ENCODE data around the gene MAPKAPK3.

Gene MAPKAPK3

DNA sequence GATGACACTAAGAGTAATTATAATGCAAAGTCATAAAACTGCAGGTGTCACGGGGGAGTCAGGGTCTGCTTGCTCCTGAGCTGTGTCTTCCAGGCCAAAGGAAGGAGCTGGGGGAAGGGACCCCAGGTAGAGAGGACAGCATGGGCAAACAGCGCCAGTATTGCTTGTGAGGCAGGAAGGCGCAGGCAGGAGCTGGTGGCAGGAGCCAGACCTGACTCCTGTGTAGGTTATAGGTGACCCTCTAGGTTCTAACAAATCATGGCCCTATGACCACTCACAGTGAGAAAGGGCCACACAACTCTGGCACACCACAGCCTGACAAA lies 7.2 kb upstream of the MAPKAPK3 start:
- H3K4me1 ChIP-seq (ENCODE audit: control insufficient read depth, insufficient read depth, low read length), result peaks cover 11% of the 10 kb centered on the region
- H3K9me3 ChIP-seq (ENCODE audit: control insufficient read depth, insufficient read depth, low read depth, low read length), result no peaks in the 10 kb centered on the region
- peaks cover 37% of the 10 kb centered on the region for H3K27me3 ChIP-seq (ENCODE audit: control insufficient read depth, insufficient read depth, low read length)
- no peak overlapping the region for H3K4me3 ChIP-seq (ENCODE audit: low read depth, low read length)
- H3K9ac ChIP-seq (ENCODE audit: low read length), result no peak overlapping the region
- no peak overlapping the region for H3K27ac ChIP-seq (ENCODE audit: low read depth, low read length)
- H3K36me3 ChIP-seq (ENCODE audit: control insufficient read depth, insufficient read depth, low read length), result no peaks in the 10 kb centered on the region

DNA sequence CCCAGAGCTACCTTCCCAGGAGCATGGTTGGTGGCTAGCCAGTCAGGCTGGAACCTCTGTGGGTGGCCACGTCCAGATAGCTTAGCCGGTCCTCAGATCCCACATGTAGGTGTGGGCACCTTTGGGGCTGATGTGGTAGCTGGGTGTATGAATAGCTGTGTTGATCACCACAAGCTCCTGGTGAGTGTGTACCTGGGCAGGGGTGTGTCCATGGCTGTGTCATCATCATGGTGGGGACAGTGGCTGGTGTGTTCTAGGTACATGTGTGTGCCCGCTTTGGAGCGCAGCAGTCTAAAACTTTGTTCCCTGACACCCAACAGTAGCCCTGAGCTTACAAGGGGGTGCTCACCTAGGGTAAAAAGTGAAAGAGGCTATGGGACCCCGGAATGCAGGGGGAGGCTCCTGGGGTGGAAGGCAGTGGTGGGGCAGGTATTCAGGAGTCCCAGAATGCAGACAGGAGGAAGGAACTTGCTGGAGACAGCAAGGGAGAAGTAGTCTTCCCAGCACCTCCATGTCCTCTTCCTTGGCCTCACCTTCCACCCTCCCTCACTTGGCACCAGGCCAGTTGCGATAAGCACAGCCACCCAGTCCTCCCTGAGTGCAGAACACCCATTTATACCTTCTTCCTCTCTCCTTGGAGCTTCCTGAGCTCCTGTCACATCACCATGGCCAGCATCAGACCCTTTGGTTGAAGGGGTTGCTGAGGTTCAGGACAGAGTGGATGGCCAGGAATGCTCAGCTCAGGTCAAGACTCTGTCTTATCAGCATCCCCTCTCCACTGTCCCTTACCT lies 6.6 kb upstream of the MAPKAPK3 start:
- Histone ChIP-seq H3K27ac (ENCODE audit: low read depth, low read length) (no peak overlapping the region), H3K36me3 (ENCODE audit: control insufficient read depth, insufficient read depth, low read length) (no peaks in the 10 kb centered on the region), H3K4me3 (ENCODE audit: low read depth, low read length) (peak overlapping the region; percentile 73), H3K9me3 (ENCODE audit: control insufficient read depth, insufficient read depth, low read depth, low read length) (no peaks in the 10 kb centered on the region), H3K27me3 (ENCODE audit: control insufficient read depth, insufficient read depth, low read length) (peaks cover 37% of the 10 kb centered on the region), H3K9ac (ENCODE audit: low read length) (no peak overlapping the region), H3K4me1 (ENCODE audit: control insufficient read depth, insufficient read depth, low read length) (peaks cover 11% of the 10 kb centered on the region)

DNA sequence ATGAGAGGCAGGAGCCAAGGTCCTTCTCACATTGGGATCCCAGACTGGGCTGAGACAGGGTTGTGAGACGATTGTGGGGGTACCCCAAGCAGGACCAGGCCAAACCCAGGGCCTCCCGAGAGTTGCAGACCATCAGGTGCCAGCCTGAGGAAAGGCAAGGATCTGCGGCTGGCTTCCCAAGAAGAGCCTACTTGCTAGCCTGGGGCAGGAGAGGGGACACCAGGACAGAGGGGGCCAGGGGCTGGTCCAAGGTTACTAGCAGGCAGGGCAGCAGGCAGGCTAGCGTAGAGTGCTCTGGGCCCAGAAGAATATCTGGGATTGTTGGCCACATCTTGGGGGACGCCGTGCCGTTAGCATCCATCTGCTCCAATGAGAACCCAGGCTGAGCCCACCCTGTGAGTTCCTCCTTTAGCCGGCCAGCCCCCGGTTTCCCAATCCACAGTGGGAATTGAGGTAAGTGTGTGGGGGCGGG lies 5.9 kb upstream of the MAPKAPK3 start:
- H3K36me3 ChIP-seq (ENCODE audit: control insufficient read depth, insufficient read depth, low read length), result no peaks in the 10 kb centered on the region
- peaks cover 11% of the 10 kb centered on the region for H3K4me1 ChIP-seq (ENCODE audit: control insufficient read depth, insufficient read depth, low read length)
- H3K9me3 ChIP-seq (ENCODE audit: control insufficient read depth, insufficient read depth, low read depth, low read length), result no peaks in the 10 kb centered on the region
- peak overlapping the region; percentile 73 for H3K4me3 ChIP-seq (ENCODE audit: low read depth, low read length)
- H3K27me3 ChIP-seq (ENCODE audit: control insufficient read depth, insufficient read depth, low read length), result peaks cover 37% of the 10 kb centered on the region
- H3K27ac ChIP-seq (ENCODE audit: low read depth, low read length), result no peak overlapping the region
- H3K9ac ChIP-seq (ENCODE audit: low read length), result peak overlapping the region; percentile 78

DNA sequence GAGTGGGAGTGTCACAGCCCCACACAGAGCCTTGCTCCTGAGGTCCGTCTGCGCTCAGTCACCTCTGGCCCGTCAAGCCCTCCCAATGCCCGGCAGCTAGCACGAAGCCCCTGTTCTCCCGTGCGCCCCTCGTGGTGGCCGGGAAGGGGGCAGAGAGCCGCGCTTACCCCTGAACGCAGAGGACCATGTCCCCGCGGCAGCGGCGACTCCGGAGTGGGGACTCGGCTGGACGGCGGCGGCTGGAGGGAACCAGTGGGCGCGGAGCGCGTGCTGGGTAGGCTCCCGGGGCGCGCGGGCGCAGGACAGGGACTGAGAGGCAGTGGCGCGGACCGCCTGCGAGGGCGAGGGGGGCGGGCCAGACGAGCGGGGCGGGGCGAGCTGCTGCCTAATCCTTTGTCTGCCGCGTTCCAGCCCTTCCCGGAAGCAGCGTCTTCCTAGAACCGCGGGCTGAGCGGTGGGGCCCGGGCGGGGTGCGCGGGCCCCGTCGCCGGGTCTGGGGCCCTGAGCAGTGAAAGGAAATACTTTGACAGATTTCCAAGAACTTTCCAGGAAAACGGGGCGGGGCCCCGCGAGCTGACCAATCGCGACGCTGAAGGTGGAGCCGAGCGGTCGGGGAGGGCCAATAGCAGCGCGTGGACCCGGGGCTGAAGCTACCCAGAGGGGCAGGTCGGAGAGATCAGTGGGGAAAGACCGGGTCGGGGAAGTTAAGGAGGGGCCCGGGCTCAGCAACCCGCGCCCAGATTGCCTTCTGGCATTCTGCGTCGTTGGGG lies 5.3 kb upstream of the MAPKAPK3 start, which contains the start of gene CISH:
TSS of gene CISH (minus strand) at position 311 of the 770 bp plus-strand sequence. CDS start at position 187, 124 bp downstream.
- Histone ChIP-seq H3K36me3 (ENCODE audit: control insufficient read depth, insufficient read depth, low read length) (no peaks in the 10 kb centered on the region), H3K4me3 (ENCODE audit: low read depth, low read length) (peak within 1 kb of the TSS; percentile 73), H3K9ac (ENCODE audit: low read length) (peak within 1 kb of the TSS; percentile 78), H3K9me3 (ENCODE audit: control insufficient read depth, insufficient read depth, low read depth, low read length) (no peaks in the 10 kb centered on the region), H3K27me3 (ENCODE audit: control insufficient read depth, insufficient read depth, low read length) (peaks cover 37% of the 10 kb centered on the region), H3K4me1 (ENCODE audit: control insufficient read depth, insufficient read depth, low read length) (peaks cover 16% of the 10 kb centered on the region), H3K27ac (ENCODE audit: low read depth, low read length) (peak within 1 kb of the TSS; percentile 60; the same call in 1 of the 2 replicates)

DNA sequence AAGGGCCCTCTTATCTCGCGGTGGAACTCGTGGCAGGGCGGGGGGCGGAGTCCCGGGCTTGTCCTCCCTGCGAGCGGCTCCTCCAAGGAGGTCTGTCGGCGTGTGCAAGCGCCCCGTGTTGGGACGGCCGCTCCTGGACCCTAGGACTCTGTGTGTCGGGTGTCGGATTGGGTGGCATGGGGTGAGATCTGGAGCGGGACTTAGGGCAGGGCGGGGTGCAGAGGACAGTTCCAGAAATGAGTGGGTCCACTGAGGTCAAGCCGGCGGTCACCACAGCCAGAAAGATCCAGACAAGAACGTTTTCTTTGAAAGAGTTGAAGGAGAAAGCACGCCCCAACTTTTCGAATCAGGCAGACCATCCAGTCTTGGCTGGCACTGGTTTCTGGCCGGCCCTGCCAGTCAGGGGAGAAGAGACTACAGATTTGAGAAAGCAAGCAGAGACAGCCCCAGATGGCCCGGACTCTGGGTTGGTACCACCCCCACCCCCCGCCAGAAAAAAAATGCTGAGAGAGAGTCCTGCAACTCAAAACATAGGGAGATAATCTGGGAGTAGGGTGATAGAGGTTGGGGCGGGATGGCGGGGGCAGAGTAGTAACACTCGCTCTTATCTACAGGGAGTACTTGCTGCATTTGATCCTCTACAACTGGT lies 4.6 kb upstream of the MAPKAPK3 start:
- Histone ChIP-seq H3K9ac (ENCODE audit: low read length) (peak overlapping the region; percentile 49), H3K36me3 (ENCODE audit: control insufficient read depth, insufficient read depth, low read length) (no peaks in the 10 kb centered on the region), H3K27ac (ENCODE audit: low read depth, low read length) (no peak overlapping the region), H3K9me3 (ENCODE audit: control insufficient read depth, insufficient read depth, low read depth, low read length) (no peaks in the 10 kb centered on the region), H3K4me3 (ENCODE audit: low read depth, low read length) (peak overlapping the region; percentile 73), H3K4me1 (ENCODE audit: control insufficient read depth, insufficient read depth, low read length) (peaks cover 16% of the 10 kb centered on the region), H3K27me3 (ENCODE audit: control insufficient read depth, insufficient read depth, low read length) (peaks cover 37% of the 10 kb centered on the region)

DNA sequence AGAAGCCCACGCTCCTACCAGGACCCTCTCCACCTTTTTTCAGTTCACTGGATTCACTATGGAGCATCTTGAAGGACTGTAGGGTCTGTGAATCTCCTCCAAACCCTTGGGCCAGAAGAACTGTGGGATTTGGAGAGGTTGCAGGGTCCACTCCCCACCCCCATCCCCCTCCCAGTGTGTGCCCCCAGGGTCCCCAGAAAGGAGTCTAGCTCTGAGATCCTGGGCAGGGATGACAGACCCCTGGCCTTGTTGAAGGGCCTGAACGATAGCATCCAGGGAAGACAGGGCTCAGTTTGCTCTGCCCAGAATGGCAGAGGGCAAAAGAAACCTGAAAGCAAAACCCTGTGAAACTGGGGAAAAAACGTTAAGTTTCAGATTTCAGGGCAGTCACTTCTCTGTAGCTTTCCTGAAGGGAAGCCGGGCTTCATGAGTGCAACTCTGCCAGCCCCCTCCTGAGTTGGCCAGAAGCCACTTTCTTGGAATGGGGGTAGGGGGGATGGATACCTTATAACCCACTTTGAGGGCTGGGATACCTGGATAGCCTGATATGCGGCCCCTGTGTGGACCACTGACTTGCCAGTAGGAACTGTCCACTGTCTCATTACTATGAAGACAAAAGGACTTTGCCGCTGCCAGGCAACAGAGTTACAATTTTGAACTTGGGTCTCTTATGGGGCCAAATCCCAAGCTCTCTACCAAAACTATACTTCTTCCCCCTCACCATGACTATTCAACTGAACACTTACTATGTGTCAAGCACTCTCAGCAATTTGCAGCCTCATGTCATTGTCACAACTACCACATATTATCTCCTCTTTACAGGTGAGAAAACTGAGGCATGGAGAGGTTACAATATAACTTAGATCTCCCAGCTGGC lies 3.7 kb upstream of the MAPKAPK3 start:
- H3K4me1 ChIP-seq (ENCODE audit: control insufficient read depth, insufficient read depth, low read length), result peaks cover 22% of the 10 kb centered on the region
- no peaks in the 10 kb centered on the region for H3K9me3 ChIP-seq (ENCODE audit: control insufficient read depth, insufficient read depth, low read depth, low read length)
- no peak overlapping the region; the same call in 1 of the 2 replicates for H3K4me3 ChIP-seq (ENCODE audit: low read depth, low read length)
- H3K36me3 ChIP-seq (ENCODE audit: control insufficient read depth, insufficient read depth, low read length), result no peaks in the 10 kb centered on the region
- H3K27ac ChIP-seq (ENCODE audit: low read depth, low read length), result no peak overlapping the region
- H3K27me3 ChIP-seq (ENCODE audit: control insufficient read depth, insufficient read depth, low read length), result peaks cover 37% of the 10 kb centered on the region
- no peak overlapping the region for H3K9ac ChIP-seq (ENCODE audit: low read length)

DNA sequence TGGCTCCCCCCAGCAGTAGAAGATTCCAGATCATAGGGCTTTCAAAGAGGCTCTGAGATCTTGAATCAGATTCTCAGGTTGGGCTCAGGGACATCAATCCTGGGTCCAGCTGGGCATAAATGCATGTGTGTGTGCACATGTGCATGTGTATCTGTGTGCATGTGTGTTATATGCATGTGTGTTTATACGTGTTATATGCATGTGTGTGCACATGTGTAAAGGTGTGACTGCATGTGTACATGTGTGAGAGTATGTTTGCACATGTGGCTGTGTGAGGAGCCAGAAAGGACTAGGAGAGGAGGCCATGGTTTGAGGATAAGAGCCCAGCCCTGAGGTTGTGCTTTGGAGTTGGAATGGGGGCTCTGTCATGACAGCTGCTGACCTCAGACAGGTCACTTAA lies 1.8 kb upstream of the MAPKAPK3 start:
- Histone ChIP-seq H3K9me3 (ENCODE audit: control insufficient read depth, insufficient read depth, low read depth, low read length) (no peaks in the 10 kb centered on the region), H3K36me3 (ENCODE audit: control insufficient read depth, insufficient read depth, low read length) (peaks cover 4% of the 10 kb centered on the region; the same call in 1 of the 2 replicates), H3K27ac (ENCODE audit: low read depth, low read length) (no peak overlapping the region), H3K27me3 (ENCODE audit: control insufficient read depth, insufficient read depth, low read length) (peaks cover 30% of the 10 kb centered on the region), H3K9ac (ENCODE audit: low read length) (no peak overlapping the region), H3K4me3 (ENCODE audit: low read depth, low read length) (no peak overlapping the region), H3K4me1 (ENCODE audit: control insufficient read depth, insufficient read depth, low read length) (peaks cover 22% of the 10 kb centered on the region)

DNA sequence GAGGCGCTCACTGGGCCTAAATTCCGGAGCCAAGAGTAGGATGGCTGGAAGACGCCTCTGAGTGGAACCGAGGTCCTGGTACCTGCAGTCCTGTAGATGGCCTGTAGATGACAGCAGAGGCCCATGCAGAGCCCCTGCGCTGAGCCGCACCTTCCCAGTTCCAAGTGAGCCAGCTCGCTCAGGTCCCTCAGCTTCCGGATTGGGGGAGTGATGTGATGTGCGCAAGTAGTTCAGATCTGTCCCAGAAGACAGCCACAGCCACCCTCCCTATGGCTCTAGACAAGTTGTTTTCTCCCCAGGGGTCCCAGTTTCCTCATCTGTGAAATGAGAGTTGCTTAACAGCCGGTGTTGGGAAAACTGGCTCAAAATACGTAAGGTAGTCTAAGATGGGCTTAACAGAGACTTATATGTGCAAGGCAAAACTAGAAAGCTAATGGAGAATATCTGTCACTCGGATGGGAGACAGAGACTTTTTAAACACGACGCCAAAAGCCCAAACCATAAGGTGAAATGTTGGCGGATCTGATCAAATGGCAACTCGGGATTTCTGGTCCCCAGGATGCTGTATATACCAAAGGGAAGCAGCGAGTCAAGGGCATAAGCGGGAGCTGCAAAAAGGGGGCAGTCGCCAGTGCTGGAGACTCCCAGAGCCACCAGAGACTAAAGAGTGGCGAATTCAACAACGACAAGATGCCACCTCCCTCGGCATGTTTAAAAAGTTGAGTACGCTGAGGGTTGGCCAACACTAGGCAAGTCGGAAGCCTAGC lies 765 bp upstream of the MAPKAPK3 start:
- H3K4me3 ChIP-seq (ENCODE audit: low read depth, low read length), result peak overlapping the region; percentile 64
- H3K9me3 ChIP-seq (ENCODE audit: control insufficient read depth, insufficient read depth, low read depth, low read length), result no peaks in the 10 kb centered on the region
- H3K9ac ChIP-seq (ENCODE audit: low read length), result no peak overlapping the region
- H3K36me3 ChIP-seq (ENCODE audit: control insufficient read depth, insufficient read depth, low read length), result peaks cover 4% of the 10 kb centered on the region; the same call in 1 of the 2 replicates
- peaks cover 15% of the 10 kb centered on the region for H3K4me1 ChIP-seq (ENCODE audit: control insufficient read depth, insufficient read depth, low read length)
- H3K27me3 ChIP-seq (ENCODE audit: control insufficient read depth, insufficient read depth, low read length), result peaks cover 20% of the 10 kb centered on the region
- H3K27ac ChIP-seq (ENCODE audit: low read depth, low read length), result no peak overlapping the region

DNA sequence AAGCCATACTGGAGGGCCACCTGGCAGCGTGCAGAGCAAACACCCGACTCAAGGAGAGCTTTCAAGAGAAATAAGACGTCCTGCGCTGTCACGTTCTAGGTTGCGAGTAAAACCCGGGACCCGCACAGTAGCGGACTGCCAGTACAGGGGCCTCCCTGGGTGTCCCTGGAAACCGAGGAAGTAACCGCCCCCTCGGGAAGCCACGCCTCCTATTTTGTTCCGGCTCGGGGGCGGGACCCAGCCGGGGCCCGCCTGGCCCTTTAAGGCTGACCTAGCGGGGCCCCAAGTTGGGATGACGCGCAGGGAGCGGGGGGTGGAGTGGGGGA lies 218 bp upstream of the MAPKAPK3 start:
- Histone ChIP-seq H3K9ac (ENCODE audit: low read length) (no peak overlapping the region), H3K9me3 (ENCODE audit: control insufficient read depth, insufficient read depth, low read depth, low read length) (no peaks in the 10 kb centered on the region), H3K27me3 (ENCODE audit: control insufficient read depth, insufficient read depth, low read length) (peaks cover 19% of the 10 kb centered on the region), H3K4me3 (ENCODE audit: low read depth, low read length) (peak overlapping the region; percentile 64), H3K4me1 (ENCODE audit: control insufficient read depth, insufficient read depth, low read length) (peaks cover 13% of the 10 kb centered on the region), H3K36me3 (ENCODE audit: control insufficient read depth, insufficient read depth, low read length) (peaks cover 4% of the 10 kb centered on the region; the same call in 1 of the 2 replicates), H3K27ac (ENCODE audit: low read depth, low read length) (no peak overlapping the region)
